Stomach smooth muscle (tissue), 2 donors: ENCODE measurements around the gene CHRND.

ENCODE experiments used
- H3K27ac ChIP-seq: one replicate; pipeline ENCODE4 v1.7.0; 2013; ENCODE audit warnings: mild to moderate bottlenecking, low read length, inconsistent platforms
- H3K27me3 ChIP-seq, 2 donors: one replicate each; pipeline ENCODE4 v1.7.0; 2013; ENCODE audit warnings: low read length in 2 of 2; ENCODE audit not compliant: insufficient read depth in 2 of 2, control insufficient read depth in 1 of 2
- H3K36me3 ChIP-seq, 2 donors: one replicate each; pipeline ENCODE4 v1.7.0; 2013; ENCODE audit warnings: low read length in 2 of 2; ENCODE audit not compliant: control insufficient read depth in 2 of 2, insufficient read depth in 2 of 2
- H3K4me1 ChIP-seq: one replicate; pipeline ENCODE4 v1.7.0; 2013; ENCODE audit warnings: low read length; ENCODE audit not compliant: control insufficient read depth, insufficient read depth
- H3K4me3 ChIP-seq, 2 donors: one replicate each; pipeline ENCODE4 v1.7.0; 2013; ENCODE audit warnings: low read length in 2 of 2
- H3K9ac ChIP-seq, 2 donors: one replicate each; pipeline ENCODE4 v1.7.0; 2013; ENCODE audit warnings: low read length in 2 of 2, mild to moderate bottlenecking in 1 of 2
- H3K9me3 ChIP-seq, 2 donors: one replicate each; pipeline ENCODE4 v1.7.0; 2013; ENCODE audit warnings: low read length in 2 of 2; ENCODE audit not compliant: control insufficient read depth in 2 of 2
- donor health status: healthy.
- donor health status: Pancreatic carcinoma.

The CHRND gene

GRCh38 chr2:232489516-232490220 lies 36.3 kb upstream of the CHRND start:
- Histone ChIP-seq H3K4me1 (peaks cover 15% of the 10 kb centered on the region), H3K27ac (no peak overlapping the region), H3K9me3 (no peaks in the 10 kb centered on the region), H3K36me3 (no peaks in the 10 kb centered on the region), H3K4me3 (no peak overlapping the region), H3K9ac (no peak overlapping the region), H3K27me3 (peaks cover 22 to 42% of the 10 kb centered on the region in 2 donors)

- no peak overlapping the region for H3K27ac ChIP-seq
- H3K9me3 ChIP-seq: no peaks in the 10 kb centered on the region
- no peaks in the 10 kb centered on the region for H3K36me3 ChIP-seq
- H3K27me3 ChIP-seq: peaks cover 14 to 34% of the 10 kb centered on the region in 2 donors
- H3K9ac ChIP-seq: no peak overlapping the region
- H3K4me1 ChIP-seq: peaks cover 11% of the 10 kb centered on the region
- no peak overlapping the region for H3K4me3 ChIP-seq
Observed at GRCh38 chr2:232490221-232491138, 35.5 kb upstream of the CHRND start.

GRCh38 chr2:232491139-232491780 lies 34.7 kb upstream of the CHRND start:
- Histone ChIP-seq H3K36me3 (no peaks in the 10 kb centered on the region), H3K4me1 (peaks cover 11% of the 10 kb centered on the region), H3K9me3 (no peaks in the 10 kb centered on the region), H3K27ac (no peak overlapping the region), H3K27me3 (peaks cover 14 to 26% of the 10 kb centered on the region in 2 donors), H3K4me3 (no peak overlapping the region), H3K9ac (no peak overlapping the region)

GRCh38 chr2:232492236-232492848 lies 33.6 kb upstream of the CHRND start:
- Histone ChIP-seq H3K4me3 (no peak overlapping the region), H3K27me3 (peaks cover 14 to 16% of the 10 kb centered on the region in 2 donors), H3K27ac (no peak overlapping the region)

GRCh38 chr2:232492963-232493700 lies 32.8 kb upstream of the CHRND start:
- Histone ChIP-seq H3K4me1 (no peaks in the 10 kb centered on the region), H3K9ac (no peak overlapping the region), H3K4me3 (no peak overlapping the region), H3K27ac (no peak overlapping the region), H3K36me3 (no peaks in the 10 kb centered on the region), H3K9me3 (no peaks in the 10 kb centered on the region), H3K27me3 (peaks cover 12 to 15% of the 10 kb centered on the region in 2 donors)

More at GRCh38 chr2:232492236-232492848, 33.6 kb upstream of the CHRND start:
- H3K4me1 ChIP-seq: peaks cover 3% of the 10 kb centered on the region
- no peaks in the 10 kb centered on the region for H3K9me3 ChIP-seq
- H3K36me3 ChIP-seq: no peaks in the 10 kb centered on the region
- H3K9ac ChIP-seq: no peak overlapping the region

GRCh38 chr2:232493701-232494474 lies 32.1 kb upstream of the CHRND start:
- Histone ChIP-seq H3K27ac (no peak overlapping the region), H3K9ac (no peak overlapping the region)

GRCh38 chr2:232494542-232494941 lies 31.4 kb upstream of the CHRND start:
- peaks cover 3 to 12% of the 10 kb centered on the region in 2 donors for H3K27me3 ChIP-seq
- no peaks in the 10 kb centered on the region for H3K4me1 ChIP-seq
- H3K36me3 ChIP-seq: no peaks in the 10 kb centered on the region
- H3K4me3 ChIP-seq: no peak overlapping the region
- H3K27ac ChIP-seq: no peak overlapping the region
- H3K9me3 ChIP-seq: no peaks in the 10 kb centered on the region
- H3K9ac ChIP-seq: no peak overlapping the region

More at GRCh38 chr2:232493701-232494474, 32.1 kb upstream of the CHRND start:
- no peak overlapping the region for H3K4me3 ChIP-seq
- no peaks in the 10 kb centered on the region for H3K4me1 ChIP-seq
- H3K36me3 ChIP-seq: no peaks in the 10 kb centered on the region
- H3K27me3 ChIP-seq: peaks cover 5 to 12% of the 10 kb centered on the region in 2 donors
- H3K9me3 ChIP-seq: no peaks in the 10 kb centered on the region

- H3K9me3 ChIP-seq: no peaks in the 10 kb centered on the region
- H3K36me3 ChIP-seq: no peaks in the 10 kb centered on the region
- H3K4me1 ChIP-seq: no peaks in the 10 kb centered on the region
- H3K27ac ChIP-seq: no peak overlapping the region
- H3K9ac ChIP-seq: no peak overlapping the region
- H3K4me3 ChIP-seq: no peak overlapping the region
- H3K27me3 ChIP-seq: peaks cover 0 to 12% of the 10 kb centered on the region in 2 donors
Observed at GRCh38 chr2:232495292-232495691, 30.7 kb upstream of the CHRND start.

- H3K9me3 ChIP-seq: no peaks in the 10 kb centered on the region
- H3K4me1 ChIP-seq: no peaks in the 10 kb centered on the region
- H3K36me3 ChIP-seq: no peaks in the 10 kb centered on the region
- no peak overlapping the region for H3K4me3 ChIP-seq
- H3K27ac ChIP-seq: no peak overlapping the region
- H3K9ac ChIP-seq: no peak overlapping the region
- peaks cover 0 to 6% of the 10 kb centered on the region in 2 donors for H3K27me3 ChIP-seq
Observed at GRCh38 chr2:232496501-232497270, 29.3 kb upstream of the CHRND start.
